Transverse colon (tissue), 4 donors: ENCODE data around the gene BPIFB2. TPM values are rescaled to one million over a fixed set of nuclear protein-coding genes. Genes with fewer than 3 reads are reported as not detected.

Experiments used
- DNase-seq: peaks from one replicate; pipeline ENCODE4 v3.0.0-alpha.2; 2019
- H3K27ac ChIP-seq, 4 donors: fragments of 200-600 bp; sonication (generic); 2 replicates each; pipeline ENCODE4 v1.5.1; 2016 to 2018; ENCODE audit warnings: inconsistent platforms in 4 of 4
- H3K27me3 ChIP-seq: fragments of 200-600 bp; sonication (generic); 2 replicates; pipeline ENCODE4 v1.5.1; 2017; ENCODE audit warnings: inconsistent platforms
- H3K36me3 ChIP-seq, 4 donors: fragments of 200-600 bp; sonication (generic); 2 replicates each; pipeline ENCODE4 v1.5.1; 2017 to 2019; ENCODE audit warnings: inconsistent platforms in 4 of 4
- H3K4me1 ChIP-seq, 4 donors: fragments of 200-600 bp; sonication (generic); 2 replicates each; pipeline ENCODE4 v1.5.1; 2017 to 2020; ENCODE audit warnings: inconsistent platforms in 4 of 4
- H3K4me3 ChIP-seq, 4 donors: fragments of 200-600 bp; sonication (generic); 1 replicate in 1 of 4; 2 replicates in 3 of 4; pipeline versions ENCODE4 v1.5.1 to v1.6.1; 2017 to 2019; ENCODE audit warnings: inconsistent platforms in 4 of 4
- H3K9me3 ChIP-seq, 2 donors: fragments of 200-600 bp; sonication (generic); 2 replicates each; pipeline ENCODE4 v1.5.1; 2017 to 2019; ENCODE audit warnings: inconsistent platforms in 2 of 2
- EP300 ChIP-seq: sonication (generic); formaldehyde crosslinking; IDR thresholded peaks from one replicate; pipeline ENCODE4 v1.6.1; 2017; ENCODE audit warnings: antibody characterized with exemption, low read depth
- POLR2A ChIP-seq: fragments of 450-650 bp; IDR thresholded peaks from one replicate; pipeline ENCODE4 v1.6.1; 2016; ENCODE audit warnings: antibody characterized with exemption, mild to moderate bottlenecking, moderate library complexity
- POLR2AphosphoS5 ChIP-seq, 3 donors: sonication (generic); formaldehyde crosslinking; IDR thresholded peaks; one replicate each; pipeline ENCODE4 v1.6.1; 2016; ENCODE audit warnings: antibody characterized with exemption in 3 of 3
- WGBS, 2 donors: methylation state at CpG; one replicate each; pipeline ENCODE4 v1.1.5; 2018; ENCODE audit warnings: low coverage in 1 of 2; 5-methylcytosine and 5-hydroxymethylcytosine counted together
- in situ Hi-C, 4 donors: fragments of 200-750 bp; cut with MboI; loops; one replicate each; pipeline versions ENCODE4 v1.15.0 to v1.15.1; 2017; ENCODE audit warnings: low sequenced_read_pairs in 3 of 4, low pct_ligation_motif_present in 1 of 4, low pct_unique_long_range_greater_than_20kb in 1 of 4
- intact Hi-C: fragments of 100-400 bp; cut with DNase I; formaldehyde crosslinking; loops from one replicate; pipeline ENCODE4 v1.15.1; 2023; ENCODE audit warnings: low total_unique reads
- total RNA-seq, 4 donors: library from RNA; depleted of rRNA; stranded (reverse); fragments of >200 nt; gene quantifications; one replicate each; pipeline ENCODE4 v1.1.0, GENCODE V29; 2016
- TF ChIP-seq, protein P1 (sequence below), 5 experiments: fragments of 200-600 bp in 3 of 5; fragments of 450-650 bp in 2 of 5; sonication (generic) in 3 of 5; IDR thresholded peaks; 1 replicate in 2 of 5; 2 replicates in 3 of 5; pipeline ENCODE4 v1.5.1; 2016 to 2017; ENCODE audit warnings: antibody characterized with exemption in 5 of 5, inconsistent platforms in 3 of 5, mild to moderate bottlenecking in 2 of 5, moderate library complexity in 1 of 5

BPIFB2 gene, protein sequence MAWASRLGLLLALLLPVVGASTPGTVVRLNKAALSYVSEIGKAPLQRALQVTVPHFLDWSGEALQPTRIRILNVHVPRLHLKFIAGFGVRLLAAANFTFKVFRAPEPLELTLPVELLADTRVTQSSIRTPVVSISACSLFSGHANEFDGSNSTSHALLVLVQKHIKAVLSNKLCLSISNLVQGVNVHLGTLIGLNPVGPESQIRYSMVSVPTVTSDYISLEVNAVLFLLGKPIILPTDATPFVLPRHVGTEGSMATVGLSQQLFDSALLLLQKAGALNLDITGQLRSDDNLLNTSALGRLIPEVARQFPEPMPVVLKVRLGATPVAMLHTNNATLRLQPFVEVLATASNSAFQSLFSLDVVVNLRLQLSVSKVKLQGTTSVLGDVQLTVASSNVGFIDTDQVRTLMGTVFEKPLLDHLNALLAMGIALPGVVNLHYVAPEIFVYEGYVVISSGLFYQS
- not detected for total RNA-seq

DNA sequence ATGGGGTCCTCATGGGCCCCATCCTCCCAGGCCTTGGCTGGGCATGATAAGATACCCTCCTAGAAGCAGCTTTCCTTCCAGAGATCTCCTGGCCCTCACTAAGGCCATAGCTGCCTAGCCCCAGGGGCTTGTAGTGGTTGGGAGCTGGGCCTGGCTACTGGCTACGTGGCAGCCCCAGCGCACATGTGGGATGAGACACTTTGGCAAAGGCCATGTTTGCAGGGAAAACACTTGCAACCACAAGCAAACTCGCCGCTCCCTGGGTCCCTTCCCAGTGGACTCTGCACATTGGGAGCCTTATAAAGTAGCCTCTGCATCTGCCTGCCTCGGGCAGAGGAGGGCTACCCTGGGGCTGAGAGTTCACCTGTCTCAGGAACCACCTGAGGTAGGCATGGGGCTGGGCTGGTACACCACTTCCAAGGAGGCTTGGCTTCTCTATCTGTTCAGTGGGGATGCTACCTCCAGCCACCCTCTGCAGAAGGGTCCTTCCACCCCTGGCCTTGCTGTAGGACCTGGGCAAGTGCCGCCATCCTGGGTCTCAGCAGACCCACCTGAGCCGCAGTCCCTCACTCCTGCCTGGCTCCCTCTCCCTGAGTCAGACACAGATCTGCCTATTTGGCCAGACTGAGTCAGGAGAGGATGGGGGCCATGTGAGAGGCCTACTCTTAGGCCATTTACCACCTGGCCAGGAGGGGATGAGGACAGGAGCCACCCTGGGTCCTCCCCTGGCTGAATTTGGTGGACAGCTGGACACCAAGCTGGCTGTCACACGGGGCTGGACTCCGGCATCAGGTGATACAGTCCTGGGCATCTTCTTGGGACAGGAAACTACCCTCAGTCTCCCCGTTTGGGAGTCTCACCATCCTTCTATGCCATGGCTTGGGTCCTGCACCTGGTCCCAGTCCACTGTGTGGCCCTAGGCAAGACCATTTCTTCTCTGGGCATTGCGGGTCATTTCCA lies at the start of gene BPIFB2:
Gene BPIFB2, plus strand, starts transcription at position 329 of the 960 bp plus-strand sequence. CDS start 871 bp downstream, outside the sequence.
- no peak for DNase-seq
- TF ChIP-seq, protein P1, sequence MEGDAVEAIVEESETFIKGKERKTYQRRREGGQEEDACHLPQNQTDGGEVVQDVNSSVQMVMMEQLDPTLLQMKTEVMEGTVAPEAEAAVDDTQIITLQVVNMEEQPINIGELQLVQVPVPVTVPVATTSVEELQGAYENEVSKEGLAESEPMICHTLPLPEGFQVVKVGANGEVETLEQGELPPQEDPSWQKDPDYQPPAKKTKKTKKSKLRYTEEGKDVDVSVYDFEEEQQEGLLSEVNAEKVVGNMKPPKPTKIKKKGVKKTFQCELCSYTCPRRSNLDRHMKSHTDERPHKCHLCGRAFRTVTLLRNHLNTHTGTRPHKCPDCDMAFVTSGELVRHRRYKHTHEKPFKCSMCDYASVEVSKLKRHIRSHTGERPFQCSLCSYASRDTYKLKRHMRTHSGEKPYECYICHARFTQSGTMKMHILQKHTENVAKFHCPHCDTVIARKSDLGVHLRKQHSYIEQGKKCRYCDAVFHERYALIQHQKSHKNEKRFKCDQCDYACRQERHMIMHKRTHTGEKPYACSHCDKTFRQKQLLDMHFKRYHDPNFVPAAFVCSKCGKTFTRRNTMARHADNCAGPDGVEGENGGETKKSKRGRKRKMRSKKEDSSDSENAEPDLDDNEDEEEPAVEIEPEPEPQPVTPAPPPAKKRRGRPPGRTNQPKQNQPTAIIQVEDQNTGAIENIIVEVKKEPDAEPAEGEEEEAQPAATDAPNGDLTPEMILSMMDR (IDR thresholded peaks at IDR 0.05) = no peak
- no peak for TF ChIP-seq POLR2AphosphoS5 (IDR thresholded peaks at IDR 0.05)
- no peak for TF ChIP-seq POLR2A
- TF ChIP-seq EP300 = no peak
- in situ Hi-C loops = no loop called here
- intact Hi-C loops = no loop called here
- WGBS, 2 donors = 84% methylated on average over 11 of the region's 11 CpGs; no CpG with 5 or more reads in 1 of the 2 donors
- H3K9me3 ChIP-seq = no peaks in the 10 kb centered on the region
- no peak within 1 kb of the TSS for H3K4me3 ChIP-seq
- no peak within 1 kb of the TSS for H3K27ac ChIP-seq
- no peaks in the 10 kb centered on the region for H3K36me3 ChIP-seq
- H3K27me3 ChIP-seq = no peaks in the 10 kb centered on the region
- H3K4me1 ChIP-seq = no peaks in the 10 kb centered on the region

DNA sequence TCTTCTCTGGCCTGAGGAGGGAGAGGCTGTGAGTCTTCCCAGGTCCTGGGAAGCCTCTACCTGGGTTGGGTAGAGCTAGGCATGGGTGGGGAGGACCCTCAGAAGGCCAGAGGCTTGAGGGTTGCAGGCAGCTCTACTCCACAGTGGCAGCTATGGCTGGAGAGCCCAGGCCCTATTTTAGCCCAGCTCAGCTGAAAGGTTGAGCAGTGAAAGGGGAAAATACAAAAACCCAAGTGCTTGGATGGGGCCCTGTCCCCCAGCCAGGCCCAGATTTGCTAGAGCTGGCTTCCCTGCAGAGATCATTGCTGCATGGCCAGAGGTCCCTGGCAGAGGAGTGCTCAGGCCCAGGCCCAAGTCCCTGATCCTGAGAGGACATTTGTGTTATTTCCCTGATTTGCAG lies 48.9 kb upstream of the BPIFB2 start:
- TF ChIP-seq, protein P1 (IDR thresholded peaks at IDR 0.05) = no peak
- TF ChIP-seq POLR2AphosphoS5 (IDR thresholded peaks at IDR 0.05) (no peak), EP300 (no peak), POLR2A (no peak)
- Histone ChIP-seq H3K36me3 (no peaks in the 10 kb centered on the region), H3K4me3 (no peak overlapping the region), H3K27me3 (peaks cover 2% of the 10 kb centered on the region), H3K27ac (no peak overlapping the region), H3K9me3 (peaks cover 20 to 23% of the 10 kb centered on the region in 2 donors), H3K4me1 (no peaks in the 10 kb centered on the region)
- DNase-seq = no peak
- intact Hi-C loops = no loop called here
- in situ Hi-C loops = no loop called here

DNA sequence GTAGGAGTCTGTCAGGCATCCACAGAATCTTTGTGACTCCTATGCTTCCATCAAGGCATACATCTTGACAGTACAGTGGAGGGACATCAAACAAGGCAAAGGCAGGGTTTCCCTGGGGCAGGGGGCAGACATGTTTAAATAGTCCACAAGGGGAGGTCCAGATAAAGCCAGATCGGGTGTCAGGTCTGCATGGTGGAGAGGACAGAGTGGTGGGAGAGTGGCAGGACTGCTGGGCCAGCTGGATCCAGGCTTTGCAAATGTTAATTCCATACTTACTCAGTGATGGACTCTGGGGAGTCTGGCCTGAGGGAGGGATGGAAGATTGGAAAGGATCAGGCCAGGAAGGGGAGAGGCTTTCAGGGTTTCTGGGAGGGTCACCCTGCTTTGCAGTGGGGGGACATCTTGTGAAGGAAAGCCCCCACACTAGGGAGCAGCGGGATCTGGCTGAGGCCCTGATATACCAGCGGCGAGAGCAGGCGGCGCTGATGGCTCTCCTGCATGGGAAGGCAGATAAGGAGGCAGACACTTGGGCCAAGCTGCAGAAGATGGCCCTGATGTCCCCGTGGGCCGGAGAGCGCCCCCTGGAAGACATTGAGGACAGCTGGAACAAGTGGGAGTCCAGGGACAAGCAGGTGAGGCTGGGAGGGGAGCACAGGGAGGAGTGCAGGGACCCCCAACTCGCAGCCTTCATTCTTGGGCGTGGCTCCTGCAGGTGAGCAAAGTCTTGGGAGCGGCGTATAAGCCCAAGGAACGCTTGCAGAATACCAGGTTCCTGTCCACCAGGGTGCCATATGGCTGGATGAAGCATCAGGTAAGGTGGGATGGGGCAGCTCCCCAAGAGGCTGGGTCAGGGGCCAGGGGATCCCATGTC lies 47.9 kb upstream of the BPIFB2 start:
- H3K27ac ChIP-seq = no peak overlapping the region
- TF ChIP-seq, protein P1 (IDR thresholded peaks at IDR 0.05) = no peak
- TF ChIP-seq POLR2A = no peak
- no peak for TF ChIP-seq POLR2AphosphoS5 (IDR thresholded peaks at IDR 0.05)
- TF ChIP-seq EP300 = no peak
- no peak overlapping the region for H3K4me3 ChIP-seq
- no peak for DNase-seq
- no peaks in the 10 kb centered on the region for H3K36me3 ChIP-seq
- WGBS, 2 donors = 88 to 92% methylated on average over 7 to 14 of the region's 14 CpGs
- intact Hi-C loops (no loop called here), in situ Hi-C loops (no loop called here)
- H3K9me3 ChIP-seq = peaks cover 17 to 23% of the 10 kb centered on the region in 2 donors
- no peaks in the 10 kb centered on the region for H3K27me3 ChIP-seq
- no peaks in the 10 kb centered on the region for H3K4me1 ChIP-seq
